ENCODE data around the gene SLC23A2.
"Not testable (repeated sequence)": the region's sequence is repeated elsewhere in the genome, so short reads cannot be mapped to it uniquely, and the experiment has no call there.

Gene SLC23A2

GRCh38 chr20:5008759-5009158 is 7.4 kb upstream of the SLC23A2 start:
- no peak for DNase-seq (ENCODE audit: low read depth)

- no peak for DNase-seq (ENCODE audit: low read depth)
Measured at GRCh38 chr20:5005326-5005725, 4.0 kb upstream of the SLC23A2 start.

- not testable (repeated sequence) for DNase-seq (ENCODE audit: low read depth)
Measured at GRCh38 chr20:5004825-5005224, 3.5 kb upstream of the SLC23A2 start.

- DNase-seq (ENCODE audit: low read depth), result no peak
Measured at GRCh38 chr20:5003626-5004025, 2.3 kb upstream of the SLC23A2 start.

- DNase-seq (ENCODE audit: low read depth), result no peak
Measured at GRCh38 chr20:5002077-5002413, 735 bp upstream of the SLC23A2 start.

GRCh38 chr20:5000263-5001173 is 792 bp downstream of the SLC23A2 start:
- DNase-seq (ENCODE audit: low read depth), result peak; percentile 3

GRCh38 chr20:4999788-5000187 is 1.5 kb downstream of the SLC23A2 start:
- DNase-seq (ENCODE audit: low read depth), result no peak

GRCh38 chr20:4998160-4998651 is 3.1 kb downstream of the SLC23A2 start:
- no peak for DNase-seq (ENCODE audit: low read depth)

- no peak for DNase-seq (ENCODE audit: low read depth)
Measured at GRCh38 chr20:4997222-4997621, 4.1 kb downstream of the SLC23A2 start.

GRCh38 chr20:4989570-4989969 is 11.7 kb downstream of the SLC23A2 start:
- no peak for DNase-seq (ENCODE audit: low read depth)

- no peak for DNase-seq (ENCODE audit: low read depth)
Measured at GRCh38 chr20:4987130-4987529, 14.2 kb downstream of the SLC23A2 start.

- DNase-seq (ENCODE audit: low read depth), result no peak
Measured at GRCh38 chr20:4985658-4986057, 15.7 kb downstream of the SLC23A2 start.

GRCh38 chr20:4982281-4982680 is 19.0 kb downstream of the SLC23A2 start:
- DNase-seq (ENCODE audit: low read depth), result no peak

GRCh38 chr20:4979841-4980410 is 21.4 kb downstream of the SLC23A2 start:
- no peak for DNase-seq (ENCODE audit: low read depth)

- DNase-seq (ENCODE audit: low read depth), result no peak
Measured at GRCh38 chr20:4978050-4978918, 23.0 kb downstream of the SLC23A2 start.

GRCh38 chr20:4976014-4976413 is 25.3 kb downstream of the SLC23A2 start:
- not testable (repeated sequence) for DNase-seq (ENCODE audit: low read depth)

GRCh38 chr20:4973330-4974097 is 27.8 kb downstream of the SLC23A2 start:
- DNase-seq (ENCODE audit: low read depth), result no peak

- no peak for DNase-seq (ENCODE audit: low read depth)
Measured at GRCh38 chr20:4972506-4973251, 28.6 kb downstream of the SLC23A2 start.

- no peak for DNase-seq (ENCODE audit: low read depth)
Measured at GRCh38 chr20:4971064-4971463, 30.2 kb downstream of the SLC23A2 start.

- no peak for DNase-seq (ENCODE audit: low read depth)
Measured at GRCh38 chr20:4967752-4968477, 33.4 kb downstream of the SLC23A2 start.
